Spleen (tissue), 7 donors: ENCODE results near the gene HOXA6.

Source experiments
- POLR2A ChIP-seq, 3 donors: fragments of 450-650 bp; IDR thresholded peaks; one replicate each; pipeline ENCODE4 v1.5.1; 2017; ENCODE audit warnings: antibody characterized with exemption in 3 of 3, mild to moderate bottlenecking in 1 of 3
- POLR2AphosphoS5 ChIP-seq, 3 donors: sonication (generic); formaldehyde crosslinking; IDR thresholded peaks; one replicate each; pipeline ENCODE4 v1.5.1; 2017; ENCODE audit warnings: antibody characterized with exemption in 3 of 3
- TF ChIP-seq, protein P1 (sequence below), 11 experiments: fragments of 200-600 bp in 7 of 11; fragments of 450-650 bp in 4 of 11; sonication (generic) in 4 of 11; IDR thresholded peaks in 8 of 11; conservative IDR thresholded peaks in 3 of 11; 1 replicate in 7 of 11; 2 replicates in 4 of 11; pipeline versions ENCODE4 v1.4.0 to v1.8.0; 2016 to 2021; ENCODE audit warnings: antibody characterized with exemption in 11 of 11, inconsistent platforms in 4 of 11, mild to moderate bottlenecking in 1 of 11
- donor health status: DM: no; HTN: no; CAD: no; lungs with moderate emphysema.
- donor health status: DM: no; HTN: no; CAD: no.
- donor health status: DM: no; HTN: no; CAD: no.

DNA sequence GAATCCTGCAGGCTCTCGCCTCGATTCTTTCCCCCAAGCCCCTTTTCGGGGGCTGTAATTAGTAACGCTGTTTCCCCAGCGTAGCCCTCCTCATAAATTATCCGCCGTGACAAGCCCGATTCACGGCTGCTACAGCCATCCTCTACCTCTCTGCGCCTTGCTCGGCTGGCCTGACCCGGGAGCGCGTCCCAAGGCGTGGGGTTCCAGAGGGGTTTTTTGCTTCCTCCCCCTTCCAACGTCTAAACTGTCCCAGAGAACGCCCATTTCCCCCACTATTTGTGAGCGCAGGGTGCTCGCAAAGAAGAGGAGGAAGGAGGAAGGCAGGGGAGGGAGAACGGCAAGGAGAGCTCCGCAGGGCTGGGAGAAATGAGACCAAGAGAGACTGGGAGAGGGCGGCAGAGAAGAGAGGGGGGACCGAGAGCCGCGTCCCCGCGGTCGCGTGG, 5.0 kb downstream of the HOXA6 start:
- TF ChIP-seq, protein P1, sequence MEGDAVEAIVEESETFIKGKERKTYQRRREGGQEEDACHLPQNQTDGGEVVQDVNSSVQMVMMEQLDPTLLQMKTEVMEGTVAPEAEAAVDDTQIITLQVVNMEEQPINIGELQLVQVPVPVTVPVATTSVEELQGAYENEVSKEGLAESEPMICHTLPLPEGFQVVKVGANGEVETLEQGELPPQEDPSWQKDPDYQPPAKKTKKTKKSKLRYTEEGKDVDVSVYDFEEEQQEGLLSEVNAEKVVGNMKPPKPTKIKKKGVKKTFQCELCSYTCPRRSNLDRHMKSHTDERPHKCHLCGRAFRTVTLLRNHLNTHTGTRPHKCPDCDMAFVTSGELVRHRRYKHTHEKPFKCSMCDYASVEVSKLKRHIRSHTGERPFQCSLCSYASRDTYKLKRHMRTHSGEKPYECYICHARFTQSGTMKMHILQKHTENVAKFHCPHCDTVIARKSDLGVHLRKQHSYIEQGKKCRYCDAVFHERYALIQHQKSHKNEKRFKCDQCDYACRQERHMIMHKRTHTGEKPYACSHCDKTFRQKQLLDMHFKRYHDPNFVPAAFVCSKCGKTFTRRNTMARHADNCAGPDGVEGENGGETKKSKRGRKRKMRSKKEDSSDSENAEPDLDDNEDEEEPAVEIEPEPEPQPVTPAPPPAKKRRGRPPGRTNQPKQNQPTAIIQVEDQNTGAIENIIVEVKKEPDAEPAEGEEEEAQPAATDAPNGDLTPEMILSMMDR (IDR thresholded peaks at IDR 0.05 in 8 of 11, conservative IDR thresholded peaks at IDR 0.05 in 3 of 11) = no peak
- TF ChIP-seq POLR2AphosphoS5 (IDR thresholded peaks at IDR 0.05) (no peak), POLR2A (IDR thresholded peaks at IDR 0.05) (no peak)
